HepG2 (cell line): ENCODE measurements around the gene MEX3A. TPM values are rescaled to one million over a fixed set of nuclear protein-coding genes. Genes with fewer than 3 reads are reported as not detected.

Experiments
- CHD4 ChIP-seq: fragments of 200-600 bp; sonication (generic); IDR thresholded peaks from 2 replicates; pipeline ENCODE4 v1.7.0; 2017; ENCODE audit warnings: mild to moderate bottlenecking, low read length, borderline replicate concordance
- DMAP1 ChIP-seq: IDR thresholded peaks from 2 replicates; pipeline ENCODE4 v1.6.1; 2016
- HMG20A ChIP-seq: IDR thresholded peaks from 2 replicates; pipeline ENCODE4 v1.6.1; 2016; ENCODE audit warnings: borderline replicate concordance
- HOXA9 ChIP-seq: sonication (generic); formaldehyde crosslinking; IDR thresholded peaks from 2 replicates; pipeline ENCODE4 v1.8.1; 2022; ENCODE audit warnings: missing genetic modification reagents, mild to moderate bottlenecking, moderate library complexity, borderline replicate concordance
- JDP2 ChIP-seq: sonication (generic); formaldehyde crosslinking; IDR thresholded peaks from 2 replicates; pipeline ENCODE4 v1.8.1; 2022; ENCODE audit warnings: missing genetic modification reagents, borderline replicate concordance
- NR2F1 ChIP-seq, 2 experiments: fragments of 450-650 bp in 1 of 2; formaldehyde crosslinking in 1 of 2; IDR thresholded peaks; 2 replicates each; pipeline versions ENCODE4 v1.5.0 to v1.6.1; 2016 to 2020; ENCODE audit warnings: mild to moderate bottlenecking in 1 of 2, missing compliant biosample characterization in 1 of 2, missing genetic modification reagents in 1 of 2, moderate library complexity in 1 of 2
- RARG ChIP-seq: sonication (generic); formaldehyde crosslinking; IDR thresholded peaks from 2 replicates; pipeline ENCODE4 v1.4.0; 2020; ENCODE audit warnings: low read depth, mild to moderate bottlenecking, missing genetic modification reagents
- SCMH1 ChIP-seq: sonication (generic); formaldehyde crosslinking; IDR thresholded peaks from 2 replicates; pipeline ENCODE4 v1.9.0; 2021; ENCODE audit warnings: missing genetic modification reagents, mild to moderate bottlenecking, borderline replicate concordance
- THAP9 ChIP-seq: sonication (generic); formaldehyde crosslinking; IDR thresholded peaks from 2 replicates; pipeline ENCODE4; 2020; ENCODE audit warnings: missing genetic modification reagents, mild to moderate bottlenecking, borderline replicate concordance
- TP53 ChIP-seq: sonication (generic); formaldehyde crosslinking; conservative IDR thresholded peaks from 2 replicates; pipeline ENCODE4 v1.4.0; 2020; ENCODE audit warnings: missing genetic modification reagents
- ZNF24 ChIP-seq: fragments of 450-650 bp; IDR thresholded peaks from 2 replicates; pipeline ENCODE4 v1.6.1; 2017; ENCODE audit warnings: antibody characterized with exemption, mild to moderate bottlenecking
- ZNF550 ChIP-seq: sonication (generic); formaldehyde crosslinking; IDR thresholded peaks from 2 replicates; pipeline ENCODE4 v1.4.0; 2020; ENCODE audit warnings: mild to moderate bottlenecking, missing genetic modification reagents, borderline replicate concordance
- ZNF589 ChIP-seq: sonication (generic); formaldehyde crosslinking; conservative IDR thresholded peaks from 2 replicates; pipeline ENCODE4 v1.8.0; 2022; ENCODE audit warnings: mild to moderate bottlenecking, moderate library complexity, missing genetic modification reagents
- ZNF614 ChIP-seq: IDR thresholded peaks from 2 replicates; pipeline ENCODE4 v1.6.1; 2018; ENCODE audit warnings: missing biosample characterization, missing genetic modification reagents, inconsistent platforms, borderline replicate concordance
- ZNF7 ChIP-seq: IDR thresholded peaks from 2 replicates; pipeline ENCODE4 v1.6.1; 2016; ENCODE audit warnings: missing biosample characterization, missing genetic modification reagents
- polyA plus RNA-seq, 8 experiments: library from polyadenylated mRNA; depleted of rRNA in 3 of 8; stranded (reverse) in 7 of 8; unstranded in 1 of 8; fragments of >200 nt; fragmentation: Illumina TruSeq in 4 of 8; extraction: Trizol in 4 of 8; gene quantifications; 2 replicates each; pipeline versions ENCODE4 v1.2.1 to v1.2.3, GENCODE V29; 2011 to 2016; ENCODE audit warnings: low read depth in 4 of 8, missing spikeins in 1 of 8, mixed read lengths in 1 of 8; ENCODE audit not compliant: insufficient read depth in 1 of 8
- total RNA-seq, 5 experiments: library from RNA; depleted of rRNA; stranded (reverse); fragments of >200 nt; fragmentation: Illumina TruSeq; extraction: Trizol; gene quantifications; 2 replicates each; pipeline ENCODE4 v1.2.3, GENCODE V29; 2016; ENCODE audit warnings: low read depth in 1 of 5
- TF ChIP-seq, protein P1 (sequence below): sonication (generic); formaldehyde crosslinking; IDR thresholded peaks from 2 replicates; pipeline ENCODE4 v1.5.0; 2020; ENCODE audit warnings: missing genetic modification reagents
- TF ChIP-seq, protein P2 (sequence below): IDR thresholded peaks from 2 replicates; pipeline ENCODE4 v1.6.1; 2016; ENCODE audit warnings: low read depth, borderline replicate concordance
- TF ChIP-seq, protein P3 (sequence below): sonication (generic); formaldehyde crosslinking; IDR thresholded peaks from 2 replicates; pipeline ENCODE4 v1.9.0; 2021; ENCODE audit warnings: missing genetic modification reagents, borderline replicate concordance
- TF ChIP-seq, protein P4 (sequence below): sonication (generic); formaldehyde crosslinking; IDR thresholded peaks from 2 replicates; pipeline ENCODE4 v1.4.0; 2020; ENCODE audit warnings: mild to moderate bottlenecking, missing genetic modification reagents

Gene MEX3A
- total and polyA plus RNA-seq, 2 of the 13 experiments (the other 11 are each of a cell fraction or from before 2014, with no cell fraction given): 7.6 to 9.1 TPM

DNA sequence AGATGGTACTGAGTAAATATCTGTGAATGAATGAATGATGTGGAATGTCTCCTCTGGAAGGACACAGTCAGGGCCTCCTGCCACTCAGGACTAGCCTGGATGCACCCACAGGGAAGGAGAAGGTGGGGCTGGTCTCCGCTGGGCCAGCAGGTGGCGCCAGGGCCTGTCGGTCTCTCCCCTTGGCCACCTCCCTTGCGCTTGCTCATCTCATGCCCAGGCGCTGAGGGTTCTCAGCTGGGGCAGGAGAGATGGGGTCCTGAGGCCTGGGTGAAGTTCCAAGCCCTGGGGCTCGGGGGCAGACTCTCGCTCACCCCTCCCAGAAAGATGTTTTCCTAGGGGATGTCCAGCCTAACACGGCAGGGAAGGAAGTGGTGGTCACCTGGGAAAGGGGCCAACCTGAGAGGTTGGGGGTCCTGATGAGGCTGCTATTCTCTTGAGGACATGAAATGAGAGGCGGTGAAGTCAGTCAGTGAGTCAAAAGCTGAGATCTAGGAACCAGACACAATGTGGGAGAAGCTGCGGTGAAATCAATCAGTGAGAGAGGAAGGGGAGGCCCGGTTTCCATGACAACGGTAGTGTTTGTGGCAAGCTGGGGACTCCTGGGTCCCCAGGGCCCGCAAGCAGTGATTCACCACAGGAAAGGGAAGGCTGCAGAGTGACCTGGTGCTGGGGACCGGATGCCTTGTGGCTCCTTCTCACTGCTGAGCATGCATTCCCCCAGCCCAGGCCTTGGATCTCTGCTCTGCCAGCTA is 14.6 kb upstream of the MEX3A start (continued):
- TF ChIP-seq ZNF589: no peak
- TF ChIP-seq, protein P1, sequence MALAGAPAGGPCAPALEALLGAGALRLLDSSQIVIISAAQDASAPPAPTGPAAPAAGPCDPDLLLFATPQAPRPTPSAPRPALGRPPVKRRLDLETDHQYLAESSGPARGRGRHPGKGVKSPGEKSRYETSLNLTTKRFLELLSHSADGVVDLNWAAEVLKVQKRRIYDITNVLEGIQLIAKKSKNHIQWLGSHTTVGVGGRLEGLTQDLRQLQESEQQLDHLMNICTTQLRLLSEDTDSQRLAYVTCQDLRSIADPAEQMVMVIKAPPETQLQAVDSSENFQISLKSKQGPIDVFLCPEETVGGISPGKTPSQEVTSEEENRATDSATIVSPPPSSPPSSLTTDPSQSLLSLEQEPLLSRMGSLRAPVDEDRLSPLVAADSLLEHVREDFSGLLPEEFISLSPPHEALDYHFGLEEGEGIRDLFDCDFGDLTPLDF (CRISPR knock-in tag): no peak
- no peak for TF ChIP-seq ZNF7 (CRISPR knock-in tag)
- peak; percentile 51; the same call in 1 of the 2 replicates for TF ChIP-seq THAP9 (CRISPR knock-in tag)
- TF ChIP-seq DMAP1 (CRISPR knock-in tag): no peak
- TF ChIP-seq SCMH1 (CRISPR knock-in tag): no peak
- TF ChIP-seq ZNF550 (CRISPR knock-in tag): no peak
- TF ChIP-seq CHD4: no peak
- TF ChIP-seq TP53: no peak
- no peak for TF ChIP-seq HOXA9 (CRISPR knock-in tag)
- TF ChIP-seq, protein P2, sequence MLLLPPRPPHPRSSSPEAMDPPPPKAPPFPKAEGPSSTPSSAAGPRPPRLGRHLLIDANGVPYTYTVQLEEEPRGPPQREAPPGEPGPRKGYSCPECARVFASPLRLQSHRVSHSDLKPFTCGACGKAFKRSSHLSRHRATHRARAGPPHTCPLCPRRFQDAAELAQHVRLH: no peak
- TF ChIP-seq ZNF24: peak; percentile 65; the same call in 1 of the 2 replicates
- no peak for TF ChIP-seq JDP2
- TF ChIP-seq ZNF614: 0 out of 2 replicates have a peak, but pooled peaks have one; percentile 32
- TF ChIP-seq, protein P3, sequence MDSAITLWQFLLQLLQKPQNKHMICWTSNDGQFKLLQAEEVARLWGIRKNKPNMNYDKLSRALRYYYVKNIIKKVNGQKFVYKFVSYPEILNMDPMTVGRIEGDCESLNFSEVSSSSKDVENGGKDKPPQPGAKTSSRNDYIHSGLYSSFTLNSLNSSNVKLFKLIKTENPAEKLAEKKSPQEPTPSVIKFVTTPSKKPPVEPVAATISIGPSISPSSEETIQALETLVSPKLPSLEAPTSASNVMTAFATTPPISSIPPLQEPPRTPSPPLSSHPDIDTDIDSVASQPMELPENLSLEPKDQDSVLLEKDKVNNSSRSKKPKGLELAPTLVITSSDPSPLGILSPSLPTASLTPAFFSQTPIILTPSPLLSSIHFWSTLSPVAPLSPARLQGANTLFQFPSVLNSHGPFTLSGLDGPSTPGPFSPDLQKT (CRISPR knock-in tag): no peak
- no peak for TF ChIP-seq HMG20A
- TF ChIP-seq, protein P4, sequence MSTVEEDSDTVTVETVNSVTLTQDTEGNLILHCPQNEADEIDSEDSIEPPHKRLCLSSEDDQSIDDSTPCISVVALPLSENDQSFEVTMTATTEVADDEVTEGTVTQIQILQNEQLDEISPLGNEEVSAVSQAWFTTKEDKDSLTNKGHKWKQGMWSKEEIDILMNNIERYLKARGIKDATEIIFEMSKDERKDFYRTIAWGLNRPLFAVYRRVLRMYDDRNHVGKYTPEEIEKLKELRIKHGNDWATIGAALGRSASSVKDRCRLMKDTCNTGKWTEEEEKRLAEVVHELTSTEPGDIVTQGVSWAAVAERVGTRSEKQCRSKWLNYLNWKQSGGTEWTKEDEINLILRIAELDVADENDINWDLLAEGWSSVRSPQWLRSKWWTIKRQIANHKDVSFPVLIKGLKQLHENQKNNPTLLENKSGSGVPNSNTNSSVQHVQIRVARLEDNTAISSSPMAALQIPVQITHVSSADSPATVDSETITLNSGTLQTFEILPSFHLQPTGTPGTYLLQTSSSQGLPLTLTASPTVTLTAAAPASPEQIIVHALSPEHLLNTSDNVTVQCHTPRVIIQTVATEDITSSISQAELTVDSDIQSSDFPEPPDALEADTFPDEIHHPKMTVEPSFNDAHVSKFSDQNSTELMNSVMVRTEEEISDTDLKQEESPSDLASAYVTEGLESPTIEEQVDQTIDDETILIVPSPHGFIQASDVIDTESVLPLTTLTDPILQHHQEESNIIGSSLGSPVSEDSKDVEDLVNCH (CRISPR knock-in tag): no peak
- TF ChIP-seq NR2F1 (CRISPR knock-in tag; IDR thresholded peaks at IDR 0.05): no peak
- TF ChIP-seq RARG (CRISPR knock-in tag): no peak
